HG03354 (cell line): ENCODE measurements around the gene KIRREL3.

Experiments used
- ATAC-seq: cut with Tn5 transposase; IDR thresholded peaks from one replicate; pipeline ENCODE4 v1.9.1; 2021; ENCODE audit warnings: mild to moderate bottlenecking; ENCODE audit not compliant: unreplicated experiment, poor library complexity, severe bottlenecking

The KIRREL3 gene

GRCh38 chr11:126459691-126460281 is 540.8 kb downstream of the KIRREL3 start:
- ATAC-seq = no peak

- no peak for ATAC-seq
These were observed 542.8 kb downstream of the KIRREL3 start for GRCh38 chr11:126457817-126458216.

- ATAC-seq = no peak
These were observed 543.6 kb downstream of the KIRREL3 start for GRCh38 chr11:126456783-126457542.

- ATAC-seq = no peak
These were observed 544.5 kb downstream of the KIRREL3 start for GRCh38 chr11:126456089-126456488.

- no peak for ATAC-seq
These were observed 548.1 kb downstream of the KIRREL3 start for GRCh38 chr11:126452241-126453101.

GRCh38 chr11:126451211-126451802 is 549.3 kb downstream of the KIRREL3 start:
- ATAC-seq = no peak

GRCh38 chr11:126450806-126451205 is 549.8 kb downstream of the KIRREL3 start:
- ATAC-seq = no peak

- no peak for ATAC-seq
These were observed 550.4 kb downstream of the KIRREL3 start for GRCh38 chr11:126450198-126450597.

GRCh38 chr11:126446581-126446980 is 554.0 kb downstream of the KIRREL3 start:
- no peak for ATAC-seq

- no peak for ATAC-seq
These were observed 556.5 kb downstream of the KIRREL3 start for GRCh38 chr11:126444072-126444471.

- ATAC-seq = no peak
These were observed 557.5 kb downstream of the KIRREL3 start for GRCh38 chr11:126443120-126443519.

- ATAC-seq = peak; percentile 86
These were observed 559.6 kb downstream of the KIRREL3 start for GRCh38 chr11:126440792-126441514.

- ATAC-seq = no peak
These were observed 560.3 kb downstream of the KIRREL3 start for GRCh38 chr11:126440276-126440675.

GRCh38 chr11:126438691-126439090 is 561.9 kb downstream of the KIRREL3 start:
- no peak for ATAC-seq

GRCh38 chr11:126438272-126438671 is 562.3 kb downstream of the KIRREL3 start:
- no peak for ATAC-seq

- ATAC-seq = no peak
These were observed 562.8 kb downstream of the KIRREL3 start for GRCh38 chr11:126437731-126438130.

GRCh38 chr11:126436209-126436755 is 564.3 kb downstream of the KIRREL3 start:
- ATAC-seq = no peak

GRCh38 chr11:126434950-126435335 is 565.6 kb downstream of the KIRREL3 start:
- ATAC-seq = no peak
